HepG2 (cell line): ENCODE results near the gene CDK14. TPM values are rescaled to one million over a fixed set of nuclear protein-coding genes. Genes with fewer than 3 reads are reported as not detected.
A peak's percentile ranks its signal among the peaks of the same experiment; 100 is the strongest.

ENCODE experiments used
- ATAC-seq: fragments of 200-7000 bp; cut with Tn5 transposase; 3 replicates; pipeline ENCODE4 v1.9.1; 2020; ENCODE audit warnings: mild to moderate bottlenecking, moderate library complexity
- BruUV-seq: library from RNA; stranded (reverse); fragments of 400-500 nt; replicated peaks from 2 replicates; lab custom pipeline; 2021; lab: Mats Ljungman, UMichigan
- CTCF ChIA-PET: fragments of 300-600 bp; formaldehyde crosslinking; extraction: SDS; loops from one replicate; lab custom pipeline; 2021; ENCODE audit warnings: low total read pairs, inconsistent platforms, low intra/inter-chr PET ratio; lab: Yijun Ruan, JAX
- POLR2A ChIA-PET: fragments of 350-600 bp; sonication (Branson Sonifier 250); formaldehyde crosslinking; loops from one replicate; lab custom pipeline; 2020; ENCODE audit warnings: antibody characterized with exemption, inconsistent platforms; lab: Yijun Ruan, JAX
- DNase-seq: peaks from one replicate; pipeline ENCODE4 v3.0.0-alpha.2; 2015; ENCODE audit warnings: low spot score
- FAIRE-seq: peaks from 3 replicates; lab custom pipeline; 2011; peaks lifted over from hg19 to GRCh38; lab: Jason Lieb, UNC
- H2AFZ ChIP-seq: one replicate; pipeline ENCODE4 v1.6.1; 2011; ENCODE audit warnings: low read length, inconsistent platforms
- H3K27ac ChIP-seq: fragments of 300-600 bp; 3 replicates; pipeline ENCODE4 v1.8.0; 2011; ENCODE audit warnings: mixed run types, mild to moderate bottlenecking, mixed read lengths, low read length, inconsistent platforms; ENCODE audit not compliant: insufficient read depth; ENCODE audit errors: extremely low read length
- H3K27me3 ChIP-seq, 2 experiments: fragments of 200-600 bp in 1 of 2; 2 replicates in 1 of 2; 3 replicates in 1 of 2; pipeline versions ENCODE4 v1.6.0 to v1.8.0; 2011; ENCODE audit warnings: low read length in 2 of 2, mild to moderate bottlenecking in 2 of 2, moderate library complexity in 2 of 2, inconsistent platforms in 1 of 2; ENCODE audit not compliant: insufficient read depth in 2 of 2, control insufficient read depth in 1 of 2
- H3K36me3 ChIP-seq, 2 experiments: fragments of 200-600 bp in 1 of 2; replicated peaks in 1 of 2; 2 replicates in 1 of 2; 3 replicates in 1 of 2; pipeline versions ENCODE4 v1.5.1 to v1.8.0; 2011; ENCODE audit warnings: low read length in 2 of 2, inconsistent platforms in 1 of 2; ENCODE audit not compliant: insufficient read depth in 2 of 2, control insufficient read depth in 1 of 2
- H3K4me1 ChIP-seq: 2 replicates; pipeline ENCODE4 v1.5.1; 2012; ENCODE audit warnings: low read length, inconsistent platforms; ENCODE audit not compliant: insufficient read depth
- H3K4me2 ChIP-seq: 2 replicates; pipeline ENCODE4 v1.6.0; 2011; ENCODE audit warnings: low read depth, low read length, inconsistent platforms
- H3K4me3 ChIP-seq, 3 experiments: fragments of 200-600 bp in 1 of 3; sonication (generic), shearing (Covaris generic) in 1 of 3; replicated peaks in 1 of 3; 2 replicates each; pipeline ENCODE4 v1.5.1; 2011 to 2016; ENCODE audit warnings: low read length in 3 of 3, inconsistent platforms in 2 of 3, low read depth in 2 of 3, mild to moderate bottlenecking in 2 of 3, control low read depth in 1 of 3, mixed read lengths in 1 of 3; ENCODE audit not compliant: insufficient read depth in 1 of 3
- H3K79me2 ChIP-seq: one replicate; pipeline ENCODE4 v1.6.1; 2011; ENCODE audit warnings: low read length, inconsistent platforms; ENCODE audit not compliant: insufficient read depth
- H3K9ac ChIP-seq: 2 replicates; pipeline ENCODE4 v1.6.0; 2011; ENCODE audit warnings: mild to moderate bottlenecking, low read depth, low read length, inconsistent platforms; ENCODE audit not compliant: insufficient read depth
- H3K9me3 ChIP-seq: 2 replicates; pipeline ENCODE4 v1.5.1; 2012; ENCODE audit warnings: mild to moderate bottlenecking, low read length
- H4K20me1 ChIP-seq: 2 replicates; pipeline ENCODE4 v1.6.0; 2011; ENCODE audit warnings: inconsistent platforms, mild to moderate bottlenecking, low read length, moderate library complexity; ENCODE audit not compliant: insufficient read depth
- FOXA3 ChIP-seq: IDR thresholded peaks from 2 replicates; pipeline ENCODE4 v1.6.1; 2016; ENCODE audit warnings: missing genetic modification reagents, missing compliant biosample characterization
- NCOR1 ChIP-seq: fragments of 200-600 bp; sonication (generic); IDR thresholded peaks from 2 replicates; pipeline ENCODE4 v1.7.0; 2017; ENCODE audit warnings: antibody characterized with exemption, low read length, borderline replicate concordance
- POLR2AphosphoS2 ChIP-seq: IDR thresholded peaks from 2 replicates; pipeline ENCODE4 v1.6.1; 2011; ENCODE audit warnings: low read depth, low read length, improper control_type of control experiment
- SMAD1 ChIP-seq: sonication (generic); formaldehyde crosslinking; IDR thresholded peaks from 2 replicates; pipeline ENCODE4 v1.4.0; 2020; ENCODE audit warnings: missing genetic modification reagents, low read depth, mild to moderate bottlenecking, borderline replicate concordance
- SMAD3 ChIP-seq: sonication (generic); formaldehyde crosslinking; IDR thresholded peaks from 2 replicates; pipeline ENCODE4 v1.4.0; 2020; ENCODE audit warnings: missing genetic modification reagents
- SOX13 ChIP-seq, 3 experiments: fragments of 450-650 bp in 1 of 3; sonication (generic) in 1 of 3; formaldehyde crosslinking in 1 of 3; IDR thresholded peaks in 2 of 3; conservative IDR thresholded peaks in 1 of 3; 2 replicates each; pipeline versions ENCODE4 v1.5.0 to v1.6.1; 2016 to 2020; ENCODE audit warnings: antibody characterized with exemption in 1 of 3, mild to moderate bottlenecking in 1 of 3, missing compliant biosample characterization in 1 of 3, missing genetic modification reagents in 1 of 3, moderate library complexity in 1 of 3
- SP1 ChIP-seq, 2 experiments: fragments of 450-650 bp in 1 of 2; sonication (generic) in 1 of 2; formaldehyde crosslinking in 1 of 2; IDR thresholded peaks; 2 replicates each; pipeline versions ENCODE4 v1.4.0 to v1.6.1; 2016 to 2020; ENCODE audit warnings: missing genetic modification reagents in 1 of 2
- ZNF350 ChIP-seq: sonication (generic); formaldehyde crosslinking; IDR thresholded peaks from 2 replicates; pipeline ENCODE4 v1.4.0; 2020; ENCODE audit warnings: mild to moderate bottlenecking, low read depth, missing genetic modification reagents, borderline replicate concordance
- ZNF619 ChIP-seq: sonication (generic); formaldehyde crosslinking; IDR thresholded peaks from 2 replicates; pipeline ENCODE4 v1.4.0; 2020; ENCODE audit warnings: mild to moderate bottlenecking, missing genetic modification reagents
- WGBS: methylation state at CpG from one replicate; pipeline ENCODE4 v1.1.6; 2017; ENCODE audit warnings: low lambda C conversion rate; 5-methylcytosine and 5-hydroxymethylcytosine counted together
- in situ Hi-C: cut with HindIII; loops from 2 replicates; pipeline ENCODE4 v1.10.0; 2017; ENCODE audit warnings: low pct_unique_long_range_greater_than_20kb; ENCODE audit not compliant: extremely low pct_ligation_motif_present
- intact Hi-C: fragments of 100-400 bp; cut with micrococcal nuclease; formaldehyde crosslinking; loops from one replicate; pipeline ENCODE4 v1.10.0; 2022; ENCODE audit not compliant: unreplicated experiment
- polyA plus RNA-seq, 8 experiments: library from polyadenylated mRNA; depleted of rRNA in 3 of 8; stranded (reverse) in 7 of 8; unstranded in 1 of 8; fragments of >200 nt; fragmentation: Illumina TruSeq in 4 of 8; extraction: Trizol in 4 of 8; gene quantifications; 2 replicates each; pipeline versions ENCODE4 v1.2.1 to v1.2.3, GENCODE V29; 2011 to 2016; ENCODE audit warnings: low read depth in 4 of 8, missing spikeins in 1 of 8, mixed read lengths in 1 of 8; ENCODE audit not compliant: insufficient read depth in 1 of 8
- total RNA-seq, 5 experiments: library from RNA; depleted of rRNA; stranded (reverse); fragments of >200 nt; fragmentation: Illumina TruSeq; extraction: Trizol; gene quantifications; 2 replicates each; pipeline ENCODE4 v1.2.3, GENCODE V29; 2016; ENCODE audit warnings: low read depth in 1 of 5
- TF ChIP-seq, protein P1 (sequence below), 2 experiments: sonication (generic) in 1 of 2; formaldehyde crosslinking in 1 of 2; IDR thresholded peaks; 2 replicates each; pipeline versions ENCODE4 v1.4.0 to v1.6.1; 2016 to 2020; ENCODE audit warnings: borderline replicate concordance in 1 of 2, low read depth in 1 of 2, mild to moderate bottlenecking in 1 of 2, missing genetic modification reagents in 1 of 2

CDK14 gene
- total and polyA plus RNA-seq, 2 of the 13 experiments (the other 11 are each of a cell fraction or from before 2014, with no cell fraction given) = 0.26 to 0.71 TPM

- TF ChIP-seq SMAD3 (CRISPR knock-in tag) (no peak), SP1 (IDR thresholded peaks at IDR 0.05) (no peak), SP1 (CRISPR knock-in tag; IDR thresholded peaks at IDR 0.05) (no peak), ZNF619 (no peak), POLR2AphosphoS2 (no peak), NCOR1 (no peak), FOXA3 (CRISPR knock-in tag) (peak; percentile 26; the same call in 1 of the 2 replicates), SMAD1 (no peak), ZNF350 (CRISPR knock-in tag) (no peak), SOX13 (IDR thresholded peaks at IDR 0.05) (no peak), SOX13 (CRISPR knock-in tag; conservative IDR thresholded peaks at IDR 0.05 in 1 of 2, IDR thresholded peaks at IDR 0.05 in 1 of 2) (peak in 1 of 2 experiments; percentile 9; a peak in 1 of 4 replicates)
- TF ChIP-seq, protein P1, sequence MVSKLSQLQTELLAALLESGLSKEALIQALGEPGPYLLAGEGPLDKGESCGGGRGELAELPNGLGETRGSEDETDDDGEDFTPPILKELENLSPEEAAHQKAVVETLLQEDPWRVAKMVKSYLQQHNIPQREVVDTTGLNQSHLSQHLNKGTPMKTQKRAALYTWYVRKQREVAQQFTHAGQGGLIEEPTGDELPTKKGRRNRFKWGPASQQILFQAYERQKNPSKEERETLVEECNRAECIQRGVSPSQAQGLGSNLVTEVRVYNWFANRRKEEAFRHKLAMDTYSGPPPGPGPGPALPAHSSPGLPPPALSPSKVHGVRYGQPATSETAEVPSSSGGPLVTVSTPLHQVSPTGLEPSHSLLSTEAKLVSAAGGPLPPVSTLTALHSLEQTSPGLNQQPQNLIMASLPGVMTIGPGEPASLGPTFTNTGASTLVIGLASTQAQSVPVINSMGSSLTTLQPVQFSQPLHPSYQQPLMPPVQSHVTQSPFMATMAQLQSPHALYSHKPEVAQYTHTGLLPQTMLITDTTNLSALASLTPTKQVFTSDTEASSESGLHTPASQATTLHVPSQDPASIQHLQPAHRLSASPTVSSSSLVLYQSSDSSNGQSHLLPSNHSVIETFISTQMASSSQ (IDR thresholded peaks at IDR 0.05; ENCODE audit: low read depth) = 0 out of 2 replicates have a peak, but pooled peaks have one; percentile 9
- TF ChIP-seq, protein P1 (CRISPR knock-in tag; IDR thresholded peaks at IDR 0.05; ENCODE audit: borderline replicate concordance) = no peak
- H3K27me3 ChIP-seq = peaks cover 0 to 29% of the 10 kb centered on the region in 2 experiments; a peak in 2 of 5 replicates
- no TSS peak for BruUV-seq
- H3K36me3 ChIP-seq = no peaks in the 10 kb centered on the region
- intact Hi-C loops = no loop called here
- H3K79me2 ChIP-seq = no peaks in the 10 kb centered on the region
- ChIA-PET CTCF (no interaction called here), POLR2A (no interaction called here)
- 94% methylated on average over 2 of the region's 2 CpGs for WGBS
- no peaks in the 10 kb centered on the region for H3K9me3 ChIP-seq
- no peak; the same call in 2 of the 3 replicates for ATAC-seq
- in situ Hi-C loops = no loop called here
- H3K4me1 ChIP-seq = peaks cover 60% of the 10 kb centered on the region
- H4K20me1 ChIP-seq = no peaks in the 10 kb centered on the region
- H3K4me3 ChIP-seq = no peak overlapping the region
- DNase-seq = peak; percentile 16
- no peak overlapping the region for H3K4me2 ChIP-seq
- no peak overlapping the region for H3K9ac ChIP-seq
- H3K27ac ChIP-seq = no peak overlapping the region
- no peak for FAIRE-seq
- H2AFZ ChIP-seq = no peak overlapping the region
Measured at GRCh38 chr7:90764848-90765570, 168.9 kb downstream of the CDK14 start.
